ENCODE measurements around the gene ZNF587.

DNA sequence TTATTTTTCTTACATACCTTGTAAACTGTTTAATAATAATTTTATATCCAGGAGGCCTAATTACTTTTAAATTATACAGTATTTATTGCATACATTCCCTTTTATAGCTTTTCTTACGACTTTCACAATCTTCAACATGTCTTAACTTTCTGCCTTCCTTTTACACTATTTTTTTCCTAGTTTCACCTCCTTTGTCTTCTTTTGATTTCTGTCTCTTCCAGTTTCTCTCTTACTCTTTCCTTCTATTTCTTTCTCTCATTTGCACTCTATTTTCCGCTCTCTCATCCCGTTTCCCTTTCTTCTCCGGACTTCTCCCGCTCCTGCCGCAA lies 46.4 kb upstream of the ZNF587 start:
- TF ChIP-seq, protein P1, sequence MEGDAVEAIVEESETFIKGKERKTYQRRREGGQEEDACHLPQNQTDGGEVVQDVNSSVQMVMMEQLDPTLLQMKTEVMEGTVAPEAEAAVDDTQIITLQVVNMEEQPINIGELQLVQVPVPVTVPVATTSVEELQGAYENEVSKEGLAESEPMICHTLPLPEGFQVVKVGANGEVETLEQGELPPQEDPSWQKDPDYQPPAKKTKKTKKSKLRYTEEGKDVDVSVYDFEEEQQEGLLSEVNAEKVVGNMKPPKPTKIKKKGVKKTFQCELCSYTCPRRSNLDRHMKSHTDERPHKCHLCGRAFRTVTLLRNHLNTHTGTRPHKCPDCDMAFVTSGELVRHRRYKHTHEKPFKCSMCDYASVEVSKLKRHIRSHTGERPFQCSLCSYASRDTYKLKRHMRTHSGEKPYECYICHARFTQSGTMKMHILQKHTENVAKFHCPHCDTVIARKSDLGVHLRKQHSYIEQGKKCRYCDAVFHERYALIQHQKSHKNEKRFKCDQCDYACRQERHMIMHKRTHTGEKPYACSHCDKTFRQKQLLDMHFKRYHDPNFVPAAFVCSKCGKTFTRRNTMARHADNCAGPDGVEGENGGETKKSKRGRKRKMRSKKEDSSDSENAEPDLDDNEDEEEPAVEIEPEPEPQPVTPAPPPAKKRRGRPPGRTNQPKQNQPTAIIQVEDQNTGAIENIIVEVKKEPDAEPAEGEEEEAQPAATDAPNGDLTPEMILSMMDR (IDR thresholded peaks at IDR 0.05): no peak
- TF ChIP-seq POLR2AphosphoS5 (IDR thresholded peaks at IDR 0.05) (no peak), EP300 (IDR thresholded peaks at IDR 0.05) (no peak), POLR2A (IDR thresholded peaks at IDR 0.05) (no peak)

Data from gastroesophageal sphincter (tissue), 3 donors.